ENCODE results near the gene CADPS2. TPM values are rescaled to one million over a fixed set of nuclear protein-coding genes. Genes with fewer than 3 reads are reported as not detected.

CADPS2 gene
- total and polyA plus RNA-seq, 10 of the 15 experiments (the other 5 are each of a cell fraction or from before 2014, with no cell fraction given), result 0.05 to 7.5 (median 0.25) TPM

GRCh38 chr7:122706836-122707235 lies 179.4 kb downstream of the CADPS2 start:
- no peaks in the 10 kb centered on the region for H3K4me1 ChIP-seq (ENCODE audit: control insufficient read depth, insufficient read depth, low read length)
- no peak for ATAC-seq
- no peak overlapping the region for H3K27ac ChIP-seq (ENCODE audit: control insufficient read depth, insufficient read depth)
- TF ChIP-seq NR2C1 (IDR thresholded peaks at IDR 0.05) (no peak), IKZF2 (IDR thresholded peaks at IDR 0.05) (no peak), SUPT20H (IDR thresholded peaks at IDR 0.05; ENCODE audit: borderline replicate concordance, control insufficient read depth, low read depth, low read length) (no peak), SMC3 (IDR thresholded peaks at IDR 0.05; ENCODE audit: borderline replicate concordance, low read length) (no peak), BCL3 (IDR thresholded peaks at IDR 0.05; ENCODE audit: borderline replicate concordance, insufficient read depth, low read depth, low read length, poor library complexity, severe bottlenecking) (no peak), ZNF622 (IDR thresholded peaks at IDR 0.05) (no peak), ELK1 (IDR thresholded peaks at IDR 0.05; ENCODE audit: low read depth, low read length) (no peak), CBX3 (IDR thresholded peaks at IDR 0.05; ENCODE audit: borderline replicate concordance, low read depth) (no peak), POLR2A (IDR thresholded peaks at IDR 0.05; ENCODE audit: low read depth, low read length) (no peak), BRCA1 (IDR thresholded peaks at IDR 0.05; ENCODE audit: low read depth, low read length) (no peak), FOS (IDR thresholded peaks at IDR 0.05; ENCODE audit: borderline replicate concordance, extremely low read depth, insufficient read length) (no peak)
- no peaks in the 10 kb centered on the region for H3K36me3 ChIP-seq (ENCODE audit: control insufficient read depth in 2 of 2, insufficient read depth in 2 of 2, low read length in 1 of 2)
- H3K9me3 ChIP-seq (replicated peaks; ENCODE audit: control insufficient read depth, insufficient read depth, low read length), result no peaks in the 10 kb centered on the region
- no peak overlapping the region for H3K9ac ChIP-seq (ENCODE audit: control insufficient read depth, insufficient read depth, low read length)
- H3K4me3 ChIP-seq, result no peak overlapping the region
- CTCF ChIA-PET, result no interaction called here
- in situ Hi-C loops (cut with MboI) (no loop called here), intact Hi-C loops (cut with micrococcal nuclease; ENCODE audit: unreplicated experiment) (no loop called here)
- no peak overlapping the region for H3K4me2 ChIP-seq (ENCODE audit: control insufficient read depth, insufficient read depth)
- H3K79me2 ChIP-seq (ENCODE audit: control insufficient read depth, insufficient read depth, low read length), result no peaks in the 10 kb centered on the region
- H2AFZ ChIP-seq (ENCODE audit: control insufficient read depth, low read depth, low read length), result no peak overlapping the region
- POLR2A ChIA-PET, result no interaction called here
- FAIRE-seq, result no peak
- RAD21 ChIA-PET (ENCODE audit: unreplicated experiment), result interaction anchor here (1.4 kb wide), 1 partner anchor 12 kb away, joined by 3 read pairs; no protein-coding TSS in a partner anchor
- H4K20me1 ChIP-seq (ENCODE audit: control insufficient read depth, insufficient read depth), result no peaks in the 10 kb centered on the region
- SMC1A ChIA-PET (ENCODE audit: uncharacterized antibody, unreplicated experiment), result interaction anchor here (0.9 to 1.3 kb wide), 2 partner anchors 20 to 63 kb away, joined by 3 to 4 read pairs; no protein-coding TSS in a partner anchor
- no peaks in the 10 kb centered on the region for H3K27me3 ChIP-seq (replicated peaks in 1 of 2; ENCODE audit: control insufficient read depth in 2 of 2, insufficient read depth in 2 of 2, low read length in 1 of 2)
- no peak for DNase-seq (ENCODE audit: low read depth, low spot score)
- BruUV-seq (replicated peaks), result no TSS peak
- 91% methylated on average over 2 of the region's 2 CpGs for WGBS (ENCODE audit: insufficient coverage, insufficient replicate concordance, low lambda C conversion rate, missing lambda C conversion rate)
